ENCODE measurements around the gene TNP1. TPM values are rescaled to one million over a fixed set of nuclear protein-coding genes. Genes with fewer than 3 reads are reported as not detected.

TNP1 gene
- total RNA-seq (not detected in 2 replicates), polyA plus RNA-seq (not detected in 2 replicates)

GRCh38 chr2:216859944-216860343, at the start of gene TNP1:
TSS of gene TNP1 (minus strand) at chr2:216860064. CDS start at chr2:216860034, 30 bp downstream.
- Histone ChIP-seq H3K4me3 (no peak within 1 kb of the TSS), H3K27ac (no peak within 1 kb of the TSS), H3K27me3 (peaks cover 6% of the 10 kb centered on the region), H3K4me1 (ENCODE audit: low read depth) (peaks cover 21% of the 10 kb centered on the region), H3K9me3 (ENCODE audit: low read depth) (no peaks in the 10 kb centered on the region), H3K36me3 (no peaks in the 10 kb centered on the region)
- no peak for TF ChIP-seq CTCF (IDR thresholded peaks at IDR 0.05; ENCODE audit: low read depth, low read length)
- DNase-seq (ENCODE audit: low read depth in 1 of 2, low spot score in 1 of 2), result no peak

- Histone ChIP-seq H3K4me3 (no peak overlapping the region), H3K27me3 (no peaks in the 10 kb centered on the region), H3K27ac (no peak overlapping the region), H3K4me1 (ENCODE audit: low read depth) (peaks cover 8% of the 10 kb centered on the region), H3K36me3 (no peaks in the 10 kb centered on the region), H3K9me3 (ENCODE audit: low read depth) (no peaks in the 10 kb centered on the region)
- no peak for TF ChIP-seq CTCF (IDR thresholded peaks at IDR 0.05; ENCODE audit: low read depth, low read length)
- no peak for DNase-seq (ENCODE audit: low read depth in 1 of 2, low spot score in 1 of 2)
Observed at GRCh38 chr2:216908300-216908699, 48.4 kb upstream of the TNP1 start.

- no peak for DNase-seq (ENCODE audit: low read depth in 1 of 2, low spot score in 1 of 2)
Observed at GRCh38 chr2:216905649-216906329, 45.9 kb upstream of the TNP1 start.

GRCh38 chr2:216904974-216905373, 45.1 kb upstream of the TNP1 start:
- no peak for TF ChIP-seq CTCF (IDR thresholded peaks at IDR 0.05; ENCODE audit: low read depth, low read length)
- Histone ChIP-seq H3K4me1 (ENCODE audit: low read depth) (peaks cover 8% of the 10 kb centered on the region), H3K27me3 (no peaks in the 10 kb centered on the region), H3K27ac (no peak overlapping the region), H3K9me3 (ENCODE audit: low read depth) (no peaks in the 10 kb centered on the region), H3K36me3 (no peaks in the 10 kb centered on the region), H3K4me3 (no peak overlapping the region)
- no peak for DNase-seq (ENCODE audit: low read depth in 1 of 2, low spot score in 1 of 2)

More at GRCh38 chr2:216905649-216906329, 45.9 kb upstream of the TNP1 start:
- no peaks in the 10 kb centered on the region for H3K9me3 ChIP-seq (ENCODE audit: low read depth)
- no peak for TF ChIP-seq CTCF (IDR thresholded peaks at IDR 0.05; ENCODE audit: low read depth, low read length)
- H3K27me3 ChIP-seq, result no peaks in the 10 kb centered on the region
- no peak overlapping the region for H3K4me3 ChIP-seq
- H3K27ac ChIP-seq, result no peak overlapping the region
- H3K36me3 ChIP-seq, result no peaks in the 10 kb centered on the region
- H3K4me1 ChIP-seq (ENCODE audit: low read depth), result peaks cover 8% of the 10 kb centered on the region

- Histone ChIP-seq H3K27me3 (no peaks in the 10 kb centered on the region), H3K9me3 (ENCODE audit: low read depth) (no peaks in the 10 kb centered on the region), H3K36me3 (no peaks in the 10 kb centered on the region), H3K27ac (no peak overlapping the region), H3K4me1 (ENCODE audit: low read depth) (peaks cover 8% of the 10 kb centered on the region), H3K4me3 (no peak overlapping the region)
- no peak for DNase-seq (ENCODE audit: low read depth in 1 of 2, low spot score in 1 of 2)
- no peak for TF ChIP-seq CTCF (IDR thresholded peaks at IDR 0.05; ENCODE audit: low read depth, low read length)
Observed at GRCh38 chr2:216904554-216904953, 44.7 kb upstream of the TNP1 start.

All from cardiac muscle cell (in vitro differentiated cells and primary cell).